Measurements from ENCODE around the gene CRISPLD2. TPM values are rescaled to one million over a fixed set of nuclear protein-coding genes. Genes with fewer than 3 reads are reported as not detected.

CRISPLD2 gene
- total RNA-seq, 1 donor from 2014 or later: 0.12 TPM

GRCh38 chr16:84950906-84951305, 131.1 kb downstream of the CRISPLD2 start:
- intact Hi-C loops (cut with micrococcal nuclease): loop anchor here (10.0 kb wide), 1 partner anchor 436 kb away; no protein-coding TSS in a partner anchor

DNA sequence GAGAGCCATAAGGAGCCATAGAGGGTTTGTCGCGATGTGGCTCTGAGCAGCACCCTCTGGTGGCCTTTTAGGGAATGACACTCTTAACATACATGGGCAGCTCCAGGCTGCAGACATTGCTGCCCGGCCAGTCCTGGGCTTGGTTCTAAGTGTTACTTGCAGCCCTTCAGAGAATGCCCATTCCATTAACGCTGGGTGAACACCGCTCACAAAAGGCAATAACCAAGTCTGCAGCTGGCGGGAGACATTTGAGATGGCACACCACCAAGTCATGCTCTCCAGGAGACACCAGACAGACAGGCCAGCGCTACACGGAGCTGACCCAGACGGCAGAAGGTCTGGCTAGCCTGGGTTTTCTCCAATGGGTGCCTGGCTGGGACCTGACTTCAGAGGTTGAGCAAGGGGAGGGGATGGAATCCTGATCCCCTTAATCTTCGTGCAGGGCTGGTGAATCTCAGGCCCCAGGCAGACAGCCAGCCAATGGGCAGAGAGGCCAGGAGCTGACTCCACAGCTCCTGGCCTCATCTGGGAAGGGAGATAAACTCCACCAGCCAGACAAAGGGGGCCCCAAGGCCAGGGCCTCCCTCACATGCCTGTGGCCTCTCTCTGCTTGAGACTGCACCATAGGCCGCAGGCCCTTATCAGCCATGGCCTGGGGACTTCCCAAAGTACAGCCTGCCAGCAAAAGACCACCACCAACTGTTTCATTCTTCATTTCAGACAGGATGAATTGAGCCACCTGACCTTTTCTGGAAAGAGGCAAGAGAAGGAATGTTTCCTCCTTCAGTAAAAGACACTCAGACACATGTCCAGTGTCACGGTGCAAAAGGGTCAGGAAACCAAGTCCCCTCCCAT, 132.8 kb downstream of the CRISPLD2 start:
- intact Hi-C loops (cut with micrococcal nuclease): loop anchor here (1.0 to 10.0 kb wide), 7 partner anchors 18 to 438 kb away; no protein-coding TSS in a partner anchor

GRCh38 chr16:84953190-84953746, 133.5 kb downstream of the CRISPLD2 start:
- intact Hi-C loops (cut with micrococcal nuclease): loop anchor here (10.0 kb wide), 1 partner anchor 438 kb away; no protein-coding TSS in a partner anchor

DNA sequence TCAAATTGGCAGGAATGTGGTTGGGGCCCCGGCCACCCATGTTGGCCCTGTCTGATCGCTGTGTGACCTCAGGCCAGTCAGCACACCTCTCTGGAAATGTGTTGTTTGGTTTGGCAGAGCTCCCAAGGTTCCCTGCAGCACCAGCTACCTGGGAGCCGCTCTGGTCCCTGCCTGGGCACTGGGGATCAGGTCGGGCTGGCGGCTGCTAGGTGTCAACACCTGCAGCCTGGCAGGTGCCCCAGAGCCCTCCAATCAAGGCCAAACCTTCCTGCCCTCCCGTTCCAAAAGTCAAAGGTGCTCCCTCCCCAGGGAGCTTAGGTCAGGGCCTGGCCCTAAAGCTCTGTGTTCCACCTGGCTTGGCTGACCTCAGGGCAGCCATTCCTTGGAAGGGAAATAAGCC, 135.6 kb downstream of the CRISPLD2 start:
- intact Hi-C loops (cut with micrococcal nuclease): loop anchor here (10.0 kb wide), 1 partner anchor 441 kb away; no protein-coding TSS in a partner anchor

DNA sequence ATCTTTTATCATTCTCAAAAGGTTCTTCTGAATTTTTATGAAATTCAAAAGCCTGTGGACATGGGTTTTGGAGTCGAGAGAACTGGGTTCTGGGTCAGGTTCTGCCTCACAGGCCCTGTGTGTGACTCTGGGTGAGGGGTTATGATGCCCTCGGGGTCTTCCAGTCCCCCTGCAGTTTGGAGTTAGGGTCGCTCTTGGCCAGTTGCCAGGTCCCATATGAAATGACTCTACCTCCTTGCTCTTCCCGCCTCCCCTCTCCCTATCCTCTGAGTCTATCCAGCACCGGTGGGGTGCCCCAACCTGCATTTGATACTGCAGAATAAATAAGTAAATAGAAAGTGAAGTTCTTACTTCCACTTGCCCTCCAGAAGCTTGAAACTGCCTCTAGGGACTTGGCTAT, 137.4 kb downstream of the CRISPLD2 start:
- intact Hi-C loops (cut with micrococcal nuclease): loop anchor here (10.0 kb wide), 1 partner anchor 442 kb away; no protein-coding TSS in a partner anchor

DNA sequence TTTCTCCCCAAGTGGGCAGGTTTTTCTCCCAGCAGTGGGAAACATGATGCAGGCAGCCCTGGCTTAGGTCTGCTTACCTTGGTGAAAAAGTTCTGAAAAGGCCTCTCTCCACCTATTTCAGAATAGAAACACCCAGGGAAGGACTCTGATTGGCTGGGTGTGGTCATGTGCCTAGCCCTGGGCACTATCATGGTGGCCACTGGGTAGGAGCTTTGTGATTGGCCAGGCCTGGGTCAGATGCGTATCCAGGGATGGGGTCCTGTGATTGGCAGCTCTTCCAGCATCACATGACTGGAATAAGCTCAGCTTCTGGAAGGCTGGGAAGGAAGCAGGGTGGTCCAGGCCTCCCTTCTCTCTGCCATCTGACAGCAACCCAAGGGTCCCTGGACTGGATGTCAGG, 138.0 kb downstream of the CRISPLD2 start:
- intact Hi-C loops (cut with micrococcal nuclease): loop anchor here (10.0 kb wide), 1 partner anchor 443 kb away; no protein-coding TSS in a partner anchor

Other genes with a start within 250 kb of the CRISPLD2 start
- 777 and 788 TPM in 2 replicates for gene COTL1, start 201.9 kb upstream of the CRISPLD2 start, total RNA-seq
- gene KLHL36, start 171.5 kb upstream of the CRISPLD2 start, total RNA-seq: 57.2 and 59.8 TPM in 2 replicates
- gene USP10, start 120.0 kb upstream of the CRISPLD2 start, total RNA-seq: 111 and 116 TPM in 2 replicates
- gene ZDHHC7, start 191.6 kb downstream of the CRISPLD2 start, total RNA-seq: 31.9 and 34.1 TPM in 2 replicates
- gene KIAA0513, start 207.8 kb downstream of the CRISPLD2 start, total RNA-seq: 9.9 and 10.4 TPM in 2 replicates